Measurements from ENCODE around the gene APOL2.
"Not testable (repeated sequence)": the region's sequence is repeated elsewhere in the genome, so short reads cannot be mapped to it uniquely, and the experiment has no call there.

Gene APOL2

GRCh38 chr22:36261675-36262074 lies 22.3 kb upstream of the APOL2 start:
- DNase-seq, result not testable (repeated sequence)

- DNase-seq, result no peak
Measured at GRCh38 chr22:36259615-36260300, 20.4 kb upstream of the APOL2 start.

GRCh38 chr22:36258701-36259614 lies 19.6 kb upstream of the APOL2 start:
- no peak for DNase-seq

GRCh38 chr22:36257948-36258670 lies 18.8 kb upstream of the APOL2 start:
- no peak for DNase-seq

GRCh38 chr22:36257308-36257707 lies 18.0 kb upstream of the APOL2 start:
- no peak for DNase-seq

- DNase-seq, result no peak
Measured at GRCh38 chr22:36256478-36256877, 17.2 kb upstream of the APOL2 start.

- not testable (repeated sequence) for DNase-seq
Measured at GRCh38 chr22:36255572-36255971, 16.2 kb upstream of the APOL2 start.

GRCh38 chr22:36253523-36254490 lies 14.5 kb upstream of the APOL2 start:
- no peak for DNase-seq

GRCh38 chr22:36252754-36253522 lies 13.6 kb upstream of the APOL2 start, which contains the start of gene APOL1:
APOL1 (plus strand) TSS chr22:36253133; CDS start chr22:36254956, 1,823 bp downstream.
- DNase-seq, result no peak

GRCh38 chr22:36251979-36252608 lies 12.8 kb upstream of the APOL2 start:
- DNase-seq, result not testable (repeated sequence)

- DNase-seq, result not testable (repeated sequence)
Measured at GRCh38 chr22:36250292-36250960, 11.1 kb upstream of the APOL2 start.

GRCh38 chr22:36249160-36249559 lies 9.8 kb upstream of the APOL2 start:
- no peak for DNase-seq

- DNase-seq, result no peak
Measured at GRCh38 chr22:36247955-36248354, 8.6 kb upstream of the APOL2 start.

GRCh38 chr22:36246718-36247117 lies 7.4 kb upstream of the APOL2 start:
- DNase-seq, result no peak

- no peak for DNase-seq
Measured at GRCh38 chr22:36245805-36246356, 6.6 kb upstream of the APOL2 start.

GRCh38 chr22:36244522-36245391 lies 5.4 kb upstream of the APOL2 start:
- no peak for DNase-seq

- DNase-seq, result no peak
Measured at GRCh38 chr22:36243986-36244385, 4.7 kb upstream of the APOL2 start.

GRCh38 chr22:36239150-36239400 lies 252 bp downstream of the APOL2 start:
- DNase-seq, result no peak

All from NCI-H774 (cell line).